ENCODE measurements around the gene ELOA. TPM values are rescaled to one million over a fixed set of nuclear protein-coding genes. Genes with fewer than 3 reads are reported as not detected.

ELOA gene
- total and polyA plus RNA-seq, 2 donors (not counting 1 experiment from before 2014, with no cell fraction given): 12.9 to 56.6 TPM

GRCh38 chr1:23801338-23801748 lies 58.1 kb downstream of the ELOA start:
- peak overlapping the region; percentile 39 to 99 (median 80) for H3K4me3 ChIP-seq (ENCODE audit: control extremely low read depth in 1 of 5, extremely low read depth in 1 of 5, insufficient read depth in 1 of 5, low read depth in 2 of 5, low read length in 4 of 5)

More at GRCh38 chr1:23801338-23801748, 58.1 kb downstream of the ELOA start:
- peak overlapping the region; percentile 97 for H3K4me2 ChIP-seq (replicated peaks; ENCODE audit: low read depth, low read length, poor library complexity, severe bottlenecking)
- Mint-ChIP-seq H3K27ac (peak overlapping the region; percentile 83), H3K4me3 (peak overlapping the region; percentile 95), H3K27me3 (no peaks in the 10 kb centered on the region), H3K9me3 (ENCODE audit: insufficient read depth) (no peaks in the 10 kb centered on the region), H3K4me1 (peaks cover 18% of the 10 kb centered on the region)
- WGBS (ENCODE audit: insufficient coverage): 62% methylated on average over 17 of the region's 19 CpGs
- DNase-seq: no peak
- peaks cover 4% of the 10 kb centered on the region for H3K79me2 ChIP-seq (ENCODE audit: control insufficient read depth, insufficient read depth, low read length)
- peaks cover 2 to 7% of the 10 kb centered on the region in 2 experiments for H3K36me3 ChIP-seq (replicated peaks in 1 of 2; ENCODE audit: control extremely low read depth in 1 of 2, control insufficient read depth in 1 of 2, extremely low read depth in 1 of 2, insufficient read depth in 2 of 2, low read length in 1 of 2)
- H2AFZ ChIP-seq (ENCODE audit: insufficient read depth, low read depth, low read length, poor library complexity, severe bottlenecking): peak overlapping the region; percentile 94
- intact Hi-C loops (cut with micrococcal nuclease): loop anchor here (2.0 kb wide), 2 partner anchors 59 to 157 kb away; partner anchors contain the start of genes ELOA and PNRC2
- CTCF ChIA-PET: interaction anchor here (0.7 to 2.7 kb wide), 4 partner anchors 9 to 57 kb away, joined by 3 to 33 read pairs (median 4); partner anchors contain the start of gene HMGCL
- no peaks in the 10 kb centered on the region for H4K20me1 ChIP-seq (ENCODE audit: control insufficient read depth, insufficient read depth, low read length, poor library complexity, severe bottlenecking)
- POLR2A ChIA-PET: interaction anchor here (0.6 to 1.9 kb wide), 6 partner anchors 8 to 700 kb away, joined by 3 to 7 read pairs (median 4); partner anchors contain the start of genes HMGCL, LYPLA2 and PITHD1
- no peak for ATAC-seq (ENCODE audit: low read depth)
- peaks cover 0 to 3% (median 0%) of the 10 kb centered on the region in 3 donors for H3K9me3 ChIP-seq (ENCODE audit: control extremely low read depth in 1 of 3, control insufficient read depth in 2 of 3, insufficient read depth in 1 of 3, low read length in 2 of 3)
- no peak for TF ChIP-seq CTCF (IDR thresholded peaks at IDR 0.05)
- TF ChIP-seq EZH2 (IDR thresholded peaks at IDR 0.05; ENCODE audit: borderline replicate concordance, insufficient read depth, low read depth, low read length, poor library complexity, severe bottlenecking): no peak
- no peaks in the 10 kb centered on the region for H3K27me3 ChIP-seq (replicated peaks in 1 of 4; ENCODE audit: control extremely low read depth in 1 of 4, control insufficient read depth in 3 of 4, insufficient read depth in 4 of 4, low read length in 3 of 4)
- H3K4me1 ChIP-seq (ENCODE audit: control insufficient read depth in 2 of 2, insufficient read depth in 2 of 2, low read length in 2 of 2): peaks cover 15 to 20% of the 10 kb centered on the region in 2 donors
- H3K27ac ChIP-seq (ENCODE audit: low read length in 2 of 2): peak overlapping the region; percentile 79 to 93
- H3K9ac ChIP-seq (ENCODE audit: low read length): peak overlapping the region; percentile 95
